Stimulated activated effector memory CD8-positive, alpha-beta T cell treated with anti-CD3 and anti-CD28 coated beads, Interleukin-12 subunit alpha, Interleukin-12 subunit beta, amount 100 ng/mL, for 72 hours (primary cell): ENCODE data around the gene TRIM24.

Experiments
- ATAC-seq: fragments of 150-1000 bp; cut with Tn5 transposase; 2 replicates; pipeline ENCODE4 v1.10.0; 2021
- DNase-seq, 2 donors: peaks; one replicate each; pipeline ENCODE4 v3.0.0; 2021 to 2022; ENCODE audit warnings: low spot score in 2 of 2
- H3K27ac Mint-ChIP-seq: one replicate; pipeline ENCODE4 v1.8.0; 2022; ENCODE audit warnings: mild to moderate bottlenecking, mixed read lengths
- H3K36me3 Mint-ChIP-seq: one replicate; pipeline ENCODE4 v1.8.0; 2022; ENCODE audit warnings: mild to moderate bottlenecking, mixed read lengths
- H3K4me1 Mint-ChIP-seq: one replicate; pipeline ENCODE4 v1.8.0; 2022; ENCODE audit warnings: mixed read lengths
- H3K4me3 Mint-ChIP-seq: one replicate; pipeline ENCODE4 v1.8.0; 2022; ENCODE audit warnings: mild to moderate bottlenecking, mixed read lengths
- H3K9me3 Mint-ChIP-seq: one replicate; pipeline ENCODE4 v1.8.0; 2022; ENCODE audit warnings: mixed read lengths

TRIM24 gene

GRCh38 chr7:138559448-138559847 lies 99.4 kb downstream of the TRIM24 start:
- ATAC-seq (no peak), DNase-seq (no peak)
- H3K4me1 Mint-ChIP-seq: no peaks in the 10 kb centered on the region
- no peak overlapping the region for H3K4me3 Mint-ChIP-seq
- peaks cover 25% of the 10 kb centered on the region for H3K9me3 Mint-ChIP-seq
- no peak overlapping the region for H3K27ac Mint-ChIP-seq
- peaks cover 50% of the 10 kb centered on the region for H3K36me3 Mint-ChIP-seq

GRCh38 chr7:138563808-138564207 lies 103.7 kb downstream of the TRIM24 start:
- no peak overlapping the region for H3K27ac Mint-ChIP-seq
- H3K36me3 Mint-ChIP-seq: peaks cover 54% of the 10 kb centered on the region
- no peak overlapping the region for H3K4me3 Mint-ChIP-seq
- peaks cover 25% of the 10 kb centered on the region for H3K9me3 Mint-ChIP-seq
- no peaks in the 10 kb centered on the region for H3K4me1 Mint-ChIP-seq
- DNase-seq (no peak), ATAC-seq (no peak)

- Mint-ChIP-seq H3K4me3 (no peak overlapping the region), H3K4me1 (no peaks in the 10 kb centered on the region), H3K27ac (no peak overlapping the region), H3K9me3 (peaks cover 25% of the 10 kb centered on the region), H3K36me3 (peaks cover 60% of the 10 kb centered on the region)
- no peak for ATAC-seq
- DNase-seq: no peak
Measured at GRCh38 chr7:138564365-138564764, 104.3 kb downstream of the TRIM24 start.

- H3K36me3 Mint-ChIP-seq: peaks cover 67% of the 10 kb centered on the region
- no peak overlapping the region for H3K27ac Mint-ChIP-seq
- DNase-seq (no peak), ATAC-seq (no peak)
- no peak overlapping the region for H3K4me3 Mint-ChIP-seq
- no peaks in the 10 kb centered on the region for H3K4me1 Mint-ChIP-seq
- H3K9me3 Mint-ChIP-seq: peaks cover 25% of the 10 kb centered on the region
Measured at GRCh38 chr7:138565071-138565450, 105.0 kb downstream of the TRIM24 start.

- DNase-seq: no peak
- ATAC-seq: no peak
- Mint-ChIP-seq H3K9me3 (peaks cover 25% of the 10 kb centered on the region), H3K4me3 (no peak overlapping the region), H3K27ac (no peak overlapping the region), H3K4me1 (no peaks in the 10 kb centered on the region), H3K36me3 (peaks cover 72% of the 10 kb centered on the region)
Measured at GRCh38 chr7:138565451-138566114, 105.5 kb downstream of the TRIM24 start.

GRCh38 chr7:138568655-138569054 lies 108.6 kb downstream of the TRIM24 start:
- H3K36me3 Mint-ChIP-seq: peaks cover 90% of the 10 kb centered on the region
- DNase-seq (no peak), ATAC-seq (no peak)
- no peaks in the 10 kb centered on the region for H3K4me1 Mint-ChIP-seq
- peaks cover 16% of the 10 kb centered on the region for H3K9me3 Mint-ChIP-seq
- H3K27ac Mint-ChIP-seq: no peak overlapping the region
- H3K4me3 Mint-ChIP-seq: no peak overlapping the region

GRCh38 chr7:138569418-138569817 lies 109.4 kb downstream of the TRIM24 start:
- ATAC-seq (no peak), DNase-seq (no peak)
- Mint-ChIP-seq H3K36me3 (peaks cover 89% of the 10 kb centered on the region), H3K27ac (no peak overlapping the region), H3K4me1 (no peaks in the 10 kb centered on the region), H3K9me3 (peaks cover 12% of the 10 kb centered on the region), H3K4me3 (no peak overlapping the region)

- Mint-ChIP-seq H3K36me3 (peaks cover 82% of the 10 kb centered on the region), H3K4me3 (no peak overlapping the region), H3K9me3 (peaks cover 1% of the 10 kb centered on the region), H3K27ac (no peak overlapping the region), H3K4me1 (no peaks in the 10 kb centered on the region)
- ATAC-seq (no peak), DNase-seq (no peak)
Measured at GRCh38 chr7:138570715-138571114, 110.7 kb downstream of the TRIM24 start.

GRCh38 chr7:138573741-138574140 lies 113.7 kb downstream of the TRIM24 start:
- no peaks in the 10 kb centered on the region for H3K4me1 Mint-ChIP-seq
- ATAC-seq: no peak
- no peak overlapping the region for H3K4me3 Mint-ChIP-seq
- no peak overlapping the region for H3K27ac Mint-ChIP-seq
- no peaks in the 10 kb centered on the region for H3K9me3 Mint-ChIP-seq
- no peak for DNase-seq
- peaks cover 79% of the 10 kb centered on the region for H3K36me3 Mint-ChIP-seq

GRCh38 chr7:138575897-138576428 lies 115.9 kb downstream of the TRIM24 start:
- no peaks in the 10 kb centered on the region for H3K4me1 Mint-ChIP-seq
- no peak for DNase-seq
- no peak overlapping the region for H3K4me3 Mint-ChIP-seq
- ATAC-seq: no peak
- peaks cover 79% of the 10 kb centered on the region for H3K36me3 Mint-ChIP-seq
- no peaks in the 10 kb centered on the region for H3K9me3 Mint-ChIP-seq
- no peak overlapping the region for H3K27ac Mint-ChIP-seq

- no peaks in the 10 kb centered on the region for H3K4me1 Mint-ChIP-seq
- H3K27ac Mint-ChIP-seq: no peak overlapping the region
- H3K4me3 Mint-ChIP-seq: no peak overlapping the region
- peaks cover 85% of the 10 kb centered on the region for H3K36me3 Mint-ChIP-seq
- ATAC-seq (no peak), DNase-seq (no peak)
- H3K9me3 Mint-ChIP-seq: no peaks in the 10 kb centered on the region
Measured at GRCh38 chr7:138579136-138579535, 119.1 kb downstream of the TRIM24 start.

GRCh38 chr7:138579671-138580070 lies 119.6 kb downstream of the TRIM24 start:
- DNase-seq: no peak
- peaks cover 89% of the 10 kb centered on the region for H3K36me3 Mint-ChIP-seq
- no peak overlapping the region for H3K27ac Mint-ChIP-seq
- no peaks in the 10 kb centered on the region for H3K4me1 Mint-ChIP-seq
- no peak for ATAC-seq
- H3K9me3 Mint-ChIP-seq: no peaks in the 10 kb centered on the region
- H3K4me3 Mint-ChIP-seq: no peak overlapping the region

- DNase-seq (no peak), ATAC-seq (no peak)
- H3K36me3 Mint-ChIP-seq: peaks cover 94% of the 10 kb centered on the region
- no peak overlapping the region for H3K27ac Mint-ChIP-seq
- H3K4me1 Mint-ChIP-seq: no peaks in the 10 kb centered on the region
- H3K4me3 Mint-ChIP-seq: no peak overlapping the region
- no peaks in the 10 kb centered on the region for H3K9me3 Mint-ChIP-seq
Measured at GRCh38 chr7:138581065-138581464, 121.0 kb downstream of the TRIM24 start.

GRCh38 chr7:138584283-138584682 lies 124.2 kb downstream of the TRIM24 start:
- peaks cover 73% of the 10 kb centered on the region for H3K36me3 Mint-ChIP-seq
- ATAC-seq (no peak), DNase-seq (no peak)
- H3K27ac Mint-ChIP-seq: no peak overlapping the region
- no peaks in the 10 kb centered on the region for H3K9me3 Mint-ChIP-seq
- no peaks in the 10 kb centered on the region for H3K4me1 Mint-ChIP-seq
- H3K4me3 Mint-ChIP-seq: no peak overlapping the region

GRCh38 chr7:138584696-138585095 lies 124.6 kb downstream of the TRIM24 start:
- peaks cover 68% of the 10 kb centered on the region for H3K36me3 Mint-ChIP-seq
- no peak overlapping the region for H3K27ac Mint-ChIP-seq
- ATAC-seq: no peak
- H3K4me3 Mint-ChIP-seq: no peak overlapping the region
- H3K9me3 Mint-ChIP-seq: no peaks in the 10 kb centered on the region
- no peak for DNase-seq
- no peaks in the 10 kb centered on the region for H3K4me1 Mint-ChIP-seq

- no peak for DNase-seq
- H3K36me3 Mint-ChIP-seq: peaks cover 61% of the 10 kb centered on the region
- H3K27ac Mint-ChIP-seq: no peak overlapping the region
- no peaks in the 10 kb centered on the region for H3K4me1 Mint-ChIP-seq
- no peak for ATAC-seq
- H3K9me3 Mint-ChIP-seq: no peaks in the 10 kb centered on the region
- no peak overlapping the region for H3K4me3 Mint-ChIP-seq
Measured at GRCh38 chr7:138585283-138585993, 125.4 kb downstream of the TRIM24 start.
